Activated naive CD4-positive, alpha-beta T cell treated with Interleukin-2 at 50 U/mL for 16 hours (primary cell): ENCODE measurements around the gene PA2G4.
"Not testable (repeated sequence)": the region's sequence is repeated elsewhere in the genome, so short reads cannot be mapped to it uniquely, and the experiment has no call there.

Experiments used
- DNase-seq: peaks from one replicate; pipeline ENCODE4 v3.0.0-alpha.2; 2020

PA2G4 gene

GRCh38 chr12:56102683-56103065 is 1.7 kb upstream of the PA2G4 start:
- no peak for DNase-seq

DNA sequence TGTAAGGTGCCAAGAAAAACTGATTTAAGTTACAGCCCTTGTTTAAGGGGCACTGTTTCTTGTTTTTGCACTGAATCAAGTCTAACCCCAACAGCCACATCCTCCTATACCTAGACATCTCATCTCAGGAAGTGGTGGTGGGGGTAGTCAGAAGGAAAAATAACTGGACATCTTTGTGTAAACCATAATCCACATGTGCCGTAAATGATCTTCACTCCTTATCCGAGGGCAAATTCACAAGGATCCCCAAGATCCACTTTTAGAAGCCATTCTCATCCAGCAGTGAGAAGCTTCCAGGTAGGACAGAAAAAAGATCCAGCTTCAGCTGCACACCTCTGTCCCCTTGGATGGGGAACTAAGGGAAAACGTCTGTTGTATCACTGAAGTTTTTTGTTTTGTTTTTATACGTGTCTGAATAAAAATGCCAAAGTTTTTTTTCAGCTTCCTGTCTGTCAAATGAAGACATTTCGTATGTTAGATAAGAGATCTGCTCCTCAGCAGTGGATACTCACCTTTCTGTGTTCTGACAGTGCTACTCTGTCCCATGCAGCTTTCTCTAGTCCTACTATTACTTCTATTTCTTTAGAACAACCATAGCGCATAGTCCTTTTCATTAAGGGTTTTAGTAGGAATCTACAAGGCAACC is 1.2 kb upstream of the PA2G4 start:
- no peak for DNase-seq

DNA sequence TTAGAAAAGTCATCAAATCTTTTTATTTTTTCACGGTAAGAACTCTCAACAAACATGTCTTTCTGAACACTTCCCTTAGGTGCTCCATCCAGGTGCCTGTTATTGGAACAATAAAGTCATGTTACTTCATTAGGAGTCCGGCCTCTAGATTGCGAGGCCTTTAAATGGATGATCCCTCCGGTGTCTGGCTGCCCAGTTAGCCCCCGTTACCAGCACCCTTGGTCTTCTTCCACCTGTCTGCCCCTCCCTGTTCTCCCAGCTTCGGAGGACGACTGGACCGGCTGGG is 593 bp upstream of the PA2G4 start:
- no peak for DNase-seq

DNA sequence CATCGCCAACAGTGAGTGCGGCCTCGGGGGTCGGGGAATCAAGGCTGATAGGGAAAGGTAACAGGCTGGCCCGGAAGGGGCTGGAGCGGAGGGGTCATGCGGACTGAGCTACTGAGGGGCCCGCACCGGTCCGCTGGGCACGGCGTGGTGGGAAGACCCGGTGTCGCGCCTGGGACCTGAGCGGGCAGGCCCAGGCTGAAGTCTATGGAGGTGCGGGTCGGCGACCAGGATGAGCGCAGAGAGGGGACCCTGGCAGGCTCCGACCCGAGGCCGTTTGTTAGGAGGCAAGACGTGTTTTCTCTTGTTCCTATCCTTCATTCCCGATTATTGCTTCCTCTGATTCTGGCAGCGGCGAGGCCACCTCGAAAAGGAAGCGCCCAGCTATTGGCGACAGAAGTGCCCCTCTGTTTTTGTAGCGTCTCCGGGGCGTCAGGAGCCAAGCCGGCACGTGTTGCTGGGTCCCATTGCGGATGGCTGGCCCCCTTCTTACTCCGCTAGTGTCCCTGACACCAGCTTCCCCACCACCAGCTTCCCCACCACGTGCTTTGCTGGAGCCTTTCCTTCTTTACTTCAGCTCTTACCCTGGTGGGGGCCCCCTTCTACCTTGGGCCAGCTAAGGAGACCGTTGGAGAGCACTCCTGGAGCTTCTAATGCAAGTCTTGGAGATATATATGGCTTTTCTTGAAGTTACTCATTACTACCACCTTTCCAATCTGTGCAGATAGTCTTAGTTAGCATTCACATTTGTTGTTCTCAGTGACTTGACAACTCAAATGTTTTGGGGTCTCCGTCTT is 653 bp downstream of the PA2G4 start:
- peak; percentile 34 for DNase-seq

DNA sequence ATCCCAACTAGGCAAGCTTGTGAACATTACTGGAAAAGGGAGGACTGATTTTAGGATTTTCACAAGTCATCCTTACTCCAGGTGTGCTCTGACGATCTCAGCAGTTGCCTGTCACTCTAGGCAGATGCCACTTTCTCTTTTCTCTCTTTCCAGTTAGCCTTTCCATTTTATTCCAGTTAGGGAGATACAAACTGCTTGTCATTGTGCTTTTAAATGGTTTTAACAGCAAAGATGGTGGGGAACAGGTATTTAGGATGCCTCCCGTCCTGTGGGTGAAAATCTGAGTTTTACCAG is 1.2 kb downstream of the PA2G4 start:
- DNase-seq: no peak

DNA sequence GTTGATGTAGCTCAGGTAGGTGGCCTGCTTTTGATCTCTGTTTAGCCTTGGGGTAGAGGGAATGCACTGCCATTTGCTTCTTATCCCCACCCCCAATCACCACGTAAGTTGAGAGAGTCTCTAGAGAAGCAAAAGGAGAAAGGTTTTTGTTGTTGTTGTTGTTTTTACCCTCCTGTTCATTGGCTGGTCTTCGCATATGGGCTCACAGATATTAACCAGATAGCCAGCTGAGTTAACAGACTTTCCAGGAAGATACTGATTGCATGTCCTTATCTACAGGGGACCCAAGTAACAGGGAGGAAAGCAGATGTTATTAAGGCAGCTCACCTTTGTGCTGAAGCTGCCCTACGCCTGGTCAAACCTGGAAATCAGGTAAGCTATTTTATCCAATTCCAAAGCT is 2.9 kb downstream of the PA2G4 start:
- DNase-seq: no peak

GRCh38 chr12:56110571-56110970 is 6.2 kb downstream of the PA2G4 start:
- DNase-seq: no peak

DNA sequence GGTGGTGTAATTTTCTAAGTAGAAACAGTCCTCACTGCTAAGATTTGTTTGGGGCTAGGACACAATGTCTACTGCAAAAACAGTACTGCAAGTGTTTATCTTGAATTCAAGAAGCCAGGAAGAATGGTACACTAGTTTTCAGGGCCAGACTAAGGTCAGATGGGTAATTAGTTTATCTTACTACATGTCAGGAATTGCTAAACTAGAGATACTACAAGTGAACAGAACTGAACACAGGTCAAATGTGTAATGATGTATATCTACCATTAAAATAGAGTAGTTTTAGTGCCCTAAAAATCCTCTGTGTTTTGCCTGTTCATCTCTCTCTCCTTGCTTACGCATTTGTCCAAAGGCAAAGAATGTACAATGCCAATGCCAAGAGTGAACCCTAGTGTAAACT is 9.7 kb downstream of the PA2G4 start:
- DNase-seq: no peak

- no peak for DNase-seq
Measured at GRCh38 chr12:56115329-56115728, 11.0 kb downstream of the PA2G4 start.

GRCh38 chr12:56116267-56117081 is 12.1 kb downstream of the PA2G4 start, which contains the start of gene RPL41:
Gene RPL41, plus strand, starts transcription at chr12:56116633.
- peak; percentile 94 for DNase-seq

DNA sequence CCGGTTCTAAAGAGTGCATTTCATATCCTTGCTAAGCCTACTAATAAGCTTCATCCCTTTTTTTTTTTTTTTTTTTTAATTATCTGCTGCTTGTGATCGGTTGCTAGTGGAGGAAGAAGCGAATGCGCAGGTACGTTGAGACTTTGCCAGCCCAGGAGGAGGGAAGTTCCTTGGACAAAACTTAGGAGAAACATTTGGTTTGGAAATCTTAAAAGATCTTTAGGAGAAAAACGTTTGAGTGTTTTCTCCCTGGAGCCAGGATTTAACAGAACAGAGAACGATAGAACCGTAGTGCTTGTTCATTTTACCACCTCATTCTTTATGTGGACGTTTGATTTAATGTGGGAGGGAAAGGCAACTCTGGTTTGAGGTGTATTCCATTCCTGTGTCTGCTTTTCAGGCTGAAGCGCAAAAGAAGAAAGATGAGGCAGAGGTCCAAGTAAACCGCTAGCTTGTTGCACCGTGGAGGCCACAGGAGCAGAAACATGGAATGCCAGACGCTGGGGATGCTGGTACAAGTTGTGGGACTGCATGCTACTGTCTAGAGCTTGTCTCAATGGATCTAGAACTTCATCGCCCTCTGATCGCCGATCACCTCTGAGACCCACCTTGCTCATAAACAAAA is 12.8 kb downstream of the PA2G4 start:
- not testable (repeated sequence) for DNase-seq

- peak; percentile 97 for DNase-seq
Measured at GRCh38 chr12:56117778-56118687, 13.7 kb downstream of the PA2G4 start, which contains the start of gene ZC3H10. Gene ZC3H10, plus strand, starts transcription at chr12:56118266. Its CDS starts 2,297 bp downstream, at chr12:56120563.

DNA sequence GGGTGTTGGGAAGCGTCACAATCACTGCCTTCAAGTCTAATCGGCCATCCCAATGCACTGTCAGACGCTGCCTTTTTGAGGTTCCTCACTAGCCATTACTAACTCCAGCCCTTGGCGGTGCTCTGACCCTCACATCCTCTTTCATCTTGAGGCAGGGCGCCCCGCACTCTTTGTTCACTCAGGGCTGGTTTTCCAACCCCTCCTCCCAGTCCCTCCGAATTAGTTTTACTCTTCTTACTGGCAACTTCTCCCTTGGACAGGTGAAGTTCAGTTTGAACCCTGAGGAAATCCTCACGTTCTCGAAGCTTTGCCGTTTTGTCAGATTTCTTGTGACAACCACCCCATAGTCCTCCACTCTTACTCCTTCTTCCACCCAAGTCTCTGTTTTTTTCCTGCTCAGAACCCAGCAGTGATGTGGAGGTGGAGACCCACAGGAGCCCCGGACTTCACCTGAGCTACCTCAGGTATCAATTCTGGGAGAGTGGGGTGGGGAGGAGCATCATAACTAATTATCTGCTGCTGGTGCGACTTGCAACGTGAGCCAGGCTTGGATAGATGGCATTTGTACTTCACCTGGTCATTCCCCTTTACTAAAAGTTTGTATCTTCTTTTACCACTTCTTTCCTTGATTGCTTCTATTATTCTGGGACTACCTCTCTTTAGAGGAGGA is 14.5 kb downstream of the PA2G4 start:
- DNase-seq: no peak

- DNase-seq: peak; percentile 60
Measured at GRCh38 chr12:56119361-56119796, 15.0 kb downstream of the PA2G4 start.

GRCh38 chr12:56120158-56120846 is 15.9 kb downstream of the PA2G4 start:
- DNase-seq: no peak

DNA sequence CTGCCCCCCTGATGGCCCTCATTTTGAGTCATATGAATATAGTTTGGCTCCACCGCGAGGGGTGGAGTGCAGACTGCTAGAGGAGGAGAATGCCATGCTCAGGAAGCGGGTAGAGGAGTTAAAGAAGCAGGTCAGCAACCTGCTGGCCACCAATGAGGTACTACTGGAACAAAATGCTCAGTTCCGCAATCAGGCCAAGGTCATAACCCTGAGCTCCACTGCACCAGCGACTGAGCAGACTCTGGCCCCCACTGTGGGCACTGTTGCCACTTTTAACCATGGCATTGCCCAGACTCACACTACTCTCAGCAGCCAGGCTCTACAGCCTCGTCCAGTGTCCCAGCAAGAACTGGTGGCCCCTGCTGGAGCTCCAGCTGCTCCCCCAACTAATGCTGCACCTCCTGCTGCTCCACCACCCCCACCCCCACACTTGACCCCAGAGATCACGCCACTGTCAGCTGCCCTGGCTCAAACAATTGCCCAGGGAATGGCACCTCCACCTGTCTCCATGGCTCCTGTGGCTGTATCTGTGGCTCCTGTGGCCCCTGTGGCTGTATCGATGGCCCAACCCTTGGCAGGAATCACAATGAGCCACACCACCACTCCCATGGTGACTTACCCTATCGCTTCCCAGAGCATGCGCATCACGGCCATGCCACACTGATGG is 17.0 kb downstream of the PA2G4 start:
- DNase-seq: no peak

- no peak for DNase-seq
Measured at GRCh38 chr12:56122637-56123036, 18.3 kb downstream of the PA2G4 start.

GRCh38 chr12:56124133-56124532 is 19.8 kb downstream of the PA2G4 start:
- no peak for DNase-seq

DNA sequence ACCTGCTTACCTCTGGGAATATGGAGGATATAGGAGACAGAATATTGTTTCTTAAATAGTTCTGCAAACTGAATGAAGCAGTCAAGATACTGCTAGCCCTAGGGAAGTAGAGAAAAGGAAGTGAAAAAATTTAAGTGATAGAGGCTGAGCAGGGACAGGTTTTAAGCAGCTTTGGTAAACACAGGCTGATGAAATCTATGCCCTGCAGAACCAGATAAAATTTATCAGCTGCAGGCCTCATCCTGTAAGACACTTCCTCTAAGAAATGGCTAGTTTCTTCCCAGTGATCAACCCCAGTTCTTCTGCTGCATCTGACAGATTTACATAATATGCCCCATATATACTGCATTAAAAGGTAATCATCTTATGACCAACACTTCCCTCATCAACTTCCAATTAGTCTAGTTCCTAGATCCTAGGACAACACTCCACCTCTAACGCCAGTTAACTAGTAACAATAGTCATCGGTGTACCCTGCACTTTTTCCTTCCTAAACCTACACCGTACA is 22.4 kb downstream of the PA2G4 start:
- DNase-seq: no peak

DNA sequence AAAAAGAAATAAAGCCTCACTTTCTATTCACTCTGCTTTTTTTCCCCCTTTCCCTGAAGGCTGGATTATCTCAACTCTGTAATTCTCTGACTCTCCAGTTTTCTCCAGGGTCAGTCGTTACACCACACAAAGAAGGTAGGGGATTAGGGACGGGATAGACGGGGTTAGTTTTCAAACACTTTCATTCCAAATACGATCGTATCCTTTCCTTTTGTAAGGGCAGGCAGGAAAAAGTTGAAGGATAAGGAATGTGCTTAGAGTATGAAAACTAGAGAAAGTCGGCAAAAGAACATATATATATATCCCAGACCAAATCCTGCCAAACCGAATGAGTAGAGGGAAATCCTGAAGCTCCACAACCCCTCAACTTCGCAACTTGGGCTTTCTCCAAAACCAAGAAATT is 23.1 kb downstream of the PA2G4 start:
- DNase-seq: no peak
